ENCODE data around the gene FAF1.
A peak's percentile ranks its signal among the peaks of the same experiment; 100 is the strongest.

The FAF1 gene

DNA sequence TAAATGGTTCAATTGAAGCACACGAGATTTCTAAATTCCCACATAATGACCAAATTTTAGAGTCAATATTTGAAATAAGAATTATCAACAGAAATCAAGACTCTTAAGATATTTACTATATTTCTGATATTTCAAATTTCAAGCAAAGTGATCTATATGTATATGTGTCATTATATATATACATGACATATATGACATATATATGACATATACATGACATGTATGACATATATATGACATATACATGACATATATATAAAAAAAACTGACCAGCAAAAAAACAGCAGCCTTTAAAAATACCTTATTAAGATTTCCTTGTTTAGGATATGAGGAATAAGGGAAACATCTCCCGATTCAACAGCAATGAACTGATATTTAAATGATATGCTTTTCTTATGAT is 266.2 kb downstream of the FAF1 start:
- Histone ChIP-seq H4K20me1 (ENCODE audit: control insufficient read depth, insufficient read depth, low read depth, low read length) (no peaks in the 10 kb centered on the region), H3K27me3 (ENCODE audit: control insufficient read depth, low read length) (no peaks in the 10 kb centered on the region), H3K4me1 (ENCODE audit: control insufficient read depth, low read length) (no peaks in the 10 kb centered on the region), H3K9me3 (ENCODE audit: control insufficient read depth, insufficient read depth, low read length) (no peaks in the 10 kb centered on the region), H3K79me2 (ENCODE audit: control insufficient read depth, low read length) (no peaks in the 10 kb centered on the region), H3K27ac (ENCODE audit: low read depth, low read length) (no peak overlapping the region), H3K4me2 (ENCODE audit: low read length) (no peak overlapping the region), H3F3A (ENCODE audit: control insufficient read depth, insufficient read depth) (no peaks in the 10 kb centered on the region), H3K9me2 (replicated peaks; ENCODE audit: control insufficient read depth, low read length) (no peaks in the 10 kb centered on the region), H3K4me3 (ENCODE audit: low read length) (no peak overlapping the region), H3K36me3 (ENCODE audit: control insufficient read depth, low read length) (no peaks in the 10 kb centered on the region)
- TF ChIP-seq EZH2phosphoT487 (IDR thresholded peaks at IDR 0.05; ENCODE audit: borderline replicate concordance, low read length) (no peak), CTCF (IDR thresholded peaks at IDR 0.05; ENCODE audit: low read depth, low read length, poor library complexity, severe bottlenecking) (no peak)

- H3K79me2 ChIP-seq (ENCODE audit: control insufficient read depth, low read length) = no peaks in the 10 kb centered on the region
- no peaks in the 10 kb centered on the region for H4K20me1 ChIP-seq (ENCODE audit: control insufficient read depth, insufficient read depth, low read depth, low read length)
- no peak overlapping the region for H3K4me2 ChIP-seq (ENCODE audit: low read length)
- H3K4me1 ChIP-seq (ENCODE audit: control insufficient read depth, low read length) = no peaks in the 10 kb centered on the region
- H3F3A ChIP-seq (ENCODE audit: control insufficient read depth, insufficient read depth) = no peaks in the 10 kb centered on the region
- no peak overlapping the region for H3K27ac ChIP-seq (ENCODE audit: low read depth, low read length)
- no peaks in the 10 kb centered on the region for H3K27me3 ChIP-seq (ENCODE audit: control insufficient read depth, low read length)
- H3K36me3 ChIP-seq (ENCODE audit: control insufficient read depth, low read length) = peaks cover 2% of the 10 kb centered on the region; the same call in 1 of the 2 replicates
- peak; percentile 27 for TF ChIP-seq CTCF (IDR thresholded peaks at IDR 0.05; ENCODE audit: low read depth, low read length, poor library complexity, severe bottlenecking)
- TF ChIP-seq EZH2phosphoT487 (IDR thresholded peaks at IDR 0.05; ENCODE audit: borderline replicate concordance, low read length) = no peak
- no peak overlapping the region for H3K4me3 ChIP-seq (ENCODE audit: low read length)
- no peaks in the 10 kb centered on the region for H3K9me3 ChIP-seq (ENCODE audit: control insufficient read depth, insufficient read depth, low read length)
- H3K9me2 ChIP-seq (replicated peaks; ENCODE audit: control insufficient read depth, low read length) = no peaks in the 10 kb centered on the region
Measured at GRCh38 chr1:50684185-50684584, 275.9 kb downstream of the FAF1 start.

DNA sequence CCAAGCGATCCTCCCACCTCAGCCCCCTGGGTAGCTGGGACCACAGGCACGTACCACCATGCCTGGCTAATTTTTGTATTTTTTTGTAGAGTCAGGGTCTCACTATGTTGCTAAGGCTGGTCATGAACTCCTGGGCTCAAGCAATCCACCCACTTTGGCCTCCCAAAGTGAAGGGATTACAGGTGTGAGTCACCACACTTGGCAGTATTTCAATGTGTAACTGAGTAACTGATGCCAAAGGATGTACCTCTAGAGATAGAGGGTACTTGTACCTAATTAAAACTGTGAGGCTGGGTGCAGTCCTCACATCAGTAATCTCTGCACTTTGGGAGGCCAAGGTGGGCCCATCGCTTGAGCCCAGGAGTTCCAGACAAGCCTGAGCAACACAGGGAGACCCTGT is 278.1 kb downstream of the FAF1 start:
- no peak for TF ChIP-seq EZH2phosphoT487 (IDR thresholded peaks at IDR 0.05; ENCODE audit: borderline replicate concordance, low read length)
- TF ChIP-seq CTCF (IDR thresholded peaks at IDR 0.05; ENCODE audit: low read depth, low read length, poor library complexity, severe bottlenecking) = no peak
- H4K20me1 ChIP-seq (ENCODE audit: control insufficient read depth, insufficient read depth, low read depth, low read length) = no peaks in the 10 kb centered on the region
- no peak overlapping the region for H3K27ac ChIP-seq (ENCODE audit: low read depth, low read length)
- no peaks in the 10 kb centered on the region for H3K27me3 ChIP-seq (ENCODE audit: control insufficient read depth, low read length)
- no peaks in the 10 kb centered on the region for H3K9me3 ChIP-seq (ENCODE audit: control insufficient read depth, insufficient read depth, low read length)
- no peak overlapping the region for H3K4me2 ChIP-seq (ENCODE audit: low read length)
- no peaks in the 10 kb centered on the region for H3K79me2 ChIP-seq (ENCODE audit: control insufficient read depth, low read length)
- H3K4me3 ChIP-seq (ENCODE audit: low read length) = no peak overlapping the region
- peaks cover 2% of the 10 kb centered on the region; the same call in 1 of the 2 replicates for H3K36me3 ChIP-seq (ENCODE audit: control insufficient read depth, low read length)
- H3K4me1 ChIP-seq (ENCODE audit: control insufficient read depth, low read length) = no peaks in the 10 kb centered on the region
- no peaks in the 10 kb centered on the region for H3K9me2 ChIP-seq (replicated peaks; ENCODE audit: control insufficient read depth, low read length)
- H3F3A ChIP-seq (ENCODE audit: control insufficient read depth, insufficient read depth) = no peaks in the 10 kb centered on the region

Data from DOHH2 (cell line).